GM23338 (cell line): ENCODE data around the gene AFF1. TPM values are rescaled to one million over a fixed set of nuclear protein-coding genes. Genes with fewer than 3 reads are reported as not detected.

Source experiments
- ATAC-seq: fragments of 200-7000 bp; cut with Tn5 transposase; 3 replicates; pipeline ENCODE4 v1.9.1; 2020
- DNase-seq: peaks from one replicate; pipeline ENCODE4 v3.0.0-alpha.2; 2015; ENCODE audit warnings: low spot score
- H2AFZ ChIP-seq: fragments of 200-600 bp; sonication (generic); 2 replicates; pipeline ENCODE4 v1.8.0; 2016; ENCODE audit warnings: antibody characterized with exemption, mild to moderate bottlenecking, moderate library complexity
- H3F3A ChIP-seq: fragments of 200-600 bp; sonication (generic); replicated peaks from 2 replicates; pipeline ENCODE4 v1.8.0; 2017; ENCODE audit warnings: antibody characterized with exemption, mixed run types, low read depth
- H3K27ac ChIP-seq: fragments of 200-600 bp; sonication (generic); 2 replicates; pipeline ENCODE4 v1.6.1; 2016; ENCODE audit warnings: low read depth
- H3K27me3 ChIP-seq: fragments of 200-600 bp; sonication (generic); 2 replicates; pipeline ENCODE4 v1.8.0; 2016; ENCODE audit warnings: mild to moderate bottlenecking, mixed run types, moderate library complexity; ENCODE audit not compliant: insufficient read depth
- H3K36me3 ChIP-seq: fragments of 200-600 bp; sonication (generic); 2 replicates; pipeline ENCODE4 v1.8.0; 2016; ENCODE audit warnings: mild to moderate bottlenecking; ENCODE audit not compliant: insufficient read depth
- H3K4me1 ChIP-seq: fragments of 200-600 bp; sonication (generic); 2 replicates; pipeline ENCODE4 v1.8.0; 2016; ENCODE audit warnings: mild to moderate bottlenecking, moderate library complexity; ENCODE audit not compliant: insufficient read depth
- H3K4me2 ChIP-seq: fragments of 200-600 bp; sonication (generic); 2 replicates; pipeline ENCODE4 v1.7.1; 2017; ENCODE audit warnings: mixed run types
- H3K4me3 ChIP-seq: fragments of 200-600 bp; sonication (generic); 2 replicates; pipeline ENCODE4 v1.6.1; 2016; ENCODE audit warnings: mixed run types
- H3K79me2 ChIP-seq: fragments of 200-600 bp; sonication (generic); replicated peaks from 2 replicates; pipeline ENCODE4 v1.8.0; 2017; ENCODE audit warnings: mild to moderate bottlenecking; ENCODE audit not compliant: insufficient read depth
- H3K9me2 ChIP-seq: fragments of 200-600 bp; sonication (generic); 2 replicates; pipeline ENCODE4 v1.8.0; 2017; ENCODE audit not compliant: insufficient read depth
- H4K20me1 ChIP-seq: fragments of 200-600 bp; sonication (generic); replicated peaks from 2 replicates; pipeline ENCODE4 v1.8.0; 2017; ENCODE audit warnings: mild to moderate bottlenecking; ENCODE audit not compliant: insufficient read depth
- H3K27ac Mint-ChIP-seq: 2 replicates; pipeline ENCODE4 v1.8.0; 2020; ENCODE audit warnings: inconsistent platforms, mild to moderate bottlenecking, moderate library complexity, mixed read lengths
- H3K27me3 Mint-ChIP-seq: 3 replicates; pipeline ENCODE4 v1.8.0; 2022; ENCODE audit warnings: low read depth, mild to moderate bottlenecking, moderate library complexity, mixed read lengths, inconsistent platforms; ENCODE audit not compliant: insufficient read depth, poor library complexity
- H3K36me3 Mint-ChIP-seq: 3 replicates; pipeline ENCODE4 v1.8.0; 2021; ENCODE audit warnings: low read depth, mild to moderate bottlenecking, inconsistent platforms, moderate library complexity, mixed read lengths
- H3K4me1 Mint-ChIP-seq: 3 replicates; pipeline ENCODE4 v1.8.0; 2020; ENCODE audit warnings: mild to moderate bottlenecking, inconsistent platforms, mixed read lengths
- H3K4me3 Mint-ChIP-seq: 3 replicates; pipeline ENCODE4 v1.8.0; 2021; ENCODE audit warnings: moderate library complexity, mild to moderate bottlenecking, inconsistent platforms, mixed read lengths
- H3K9me3 Mint-ChIP-seq: 3 replicates; pipeline ENCODE4 v1.8.0; 2020; ENCODE audit warnings: moderate library complexity, mild to moderate bottlenecking, inconsistent platforms, mixed read lengths
- CTCF ChIP-seq, 2 experiments: fragments of 200-600 bp in 1 of 2; sonication (generic) in 1 of 2; conservative IDR thresholded peaks; 2 replicates each; pipeline versions ENCODE4 v1.5.1 to v1.6.1; 2016 to 2017; ENCODE audit warnings: antibody characterized with exemption in 2 of 2, low read depth in 2 of 2, mild to moderate bottlenecking in 2 of 2, moderate library complexity in 1 of 2
- EZH2 ChIP-seq: fragments of 200-600 bp; sonication (generic); IDR thresholded peaks from one replicate; pipeline ENCODE4 v1.8.0; 2017; ENCODE audit warnings: antibody characterized with exemption, mild to moderate bottlenecking, low read depth; ENCODE audit not compliant: unreplicated experiment
- JUNB ChIP-seq: IDR thresholded peaks from one replicate; pipeline ENCODE4 v1.6.1; 2016; ENCODE audit warnings: antibody characterized with exemption; ENCODE audit not compliant: unreplicated experiment
- NANOG ChIP-seq: IDR thresholded peaks from 2 replicates; pipeline ENCODE4 v1.6.1; 2016; ENCODE audit warnings: antibody characterized with exemption, borderline replicate concordance
- POLR2AphosphoS5 ChIP-seq: IDR thresholded peaks from 2 replicates; pipeline ENCODE4 v1.6.1; 2016; ENCODE audit warnings: antibody characterized with exemption, low read depth
- STAT1 ChIP-seq: IDR thresholded peaks from one replicate; pipeline ENCODE4 v1.6.1; 2016; ENCODE audit warnings: antibody characterized with exemption; ENCODE audit not compliant: unreplicated experiment
- ZNF331 ChIP-seq: fragments of 250-450 bp; sonication (Bioruptor Pico); IDR thresholded peaks from 2 replicates; pipeline ENCODE4 v1.5.0; 2020; ENCODE audit warnings: low read depth, mild to moderate bottlenecking, moderate library complexity
- ZNF462 ChIP-seq: fragments of 250-450 bp; sonication (Bioruptor Pico); IDR thresholded peaks from 2 replicates; pipeline ENCODE4 v1.5.0; 2020; ENCODE audit warnings: mild to moderate bottlenecking, moderate library complexity
- polyA plus RNA-seq: library from polyadenylated mRNA; unstranded; fragments of >200 nt; fragmentation: Nextera tagmentation; extraction: Ambion mirVana; gene quantifications from 2 replicates; pipeline ENCODE4 v1.2.1, GENCODE V29; 2016
- total RNA-seq: library from RNA; depleted of rRNA; stranded (reverse); fragments of >200 nt; shearing (Covaris generic); gene quantifications from 2 replicates; pipeline ENCODE4 v1.2.3, GENCODE V29; 2014

The AFF1 gene
- total and polyA plus RNA-seq, 2 experiments from 2014 or later, result 42.6 to 67.2 TPM

- Mint-ChIP-seq H3K9me3 (no peaks in the 10 kb centered on the region), H3K27ac (no peak overlapping the region), H3K4me3 (no peak overlapping the region), H3K4me1 (peaks cover 3% of the 10 kb centered on the region; the same call in 1 of the 3 replicates), H3K36me3 (peaks cover 42% of the 10 kb centered on the region), H3K27me3 (no peaks in the 10 kb centered on the region)
- H3K79me2 ChIP-seq, result no peaks in the 10 kb centered on the region; the same call in 1 of the 2 replicates
- H3K4me2 ChIP-seq, result no peak overlapping the region
- H3K4me3 ChIP-seq, result no peak overlapping the region
- TF ChIP-seq NANOG (no peak), POLR2AphosphoS5 (no peak), CTCF (conservative IDR thresholded peaks at IDR 0.05; ENCODE audit: low read depth in 2 of 2) (no peak), ZNF462 (no peak), ZNF331 (CRISPR knock-in tag) (no peak), EZH2 (no peak), STAT1 (no peak), JUNB (no peak)
- no peak overlapping the region for H2AFZ ChIP-seq
- H3K4me1 ChIP-seq, result no peaks in the 10 kb centered on the region; the same call in 1 of the 2 replicates
- ATAC-seq (no peak), DNase-seq (no peak)
- H4K20me1 ChIP-seq, result no peaks in the 10 kb centered on the region
- no peaks in the 10 kb centered on the region for H3F3A ChIP-seq
- no peaks in the 10 kb centered on the region for H3K27me3 ChIP-seq
- no peak overlapping the region for H3K27ac ChIP-seq
- peaks cover 13% of the 10 kb centered on the region for H3K36me3 ChIP-seq
- H3K9me2 ChIP-seq, result no peaks in the 10 kb centered on the region
Observed at GRCh38 chr4:87109121-87109520, 174.3 kb downstream of the AFF1 start.
